Endothelial cell of umbilical vein (primary cell): Measurements from ENCODE around the gene OPCML.

Source experiments
- CTCF ChIP-seq, 2 donors: IDR thresholded peaks; 1 replicate in 1 of 2; 2 replicates in 1 of 2; pipeline ENCODE4 v1.5.1; 2011; ENCODE audit warnings: low read length in 2 of 2, mild to moderate bottlenecking in 2 of 2, moderate library complexity in 2 of 2, control low read depth in 1 of 2, inconsistent platforms in 1 of 2, low read depth in 1 of 2; ENCODE audit not compliant: insufficient read depth in 1 of 2; ENCODE audit errors: extremely low read depth in 1 of 2
- EZH2 ChIP-seq: IDR thresholded peaks from 2 replicates; pipeline ENCODE4 v1.6.1; 2012; ENCODE audit warnings: borderline replicate concordance, low read depth, mild to moderate bottlenecking, moderate library complexity, low read length, inconsistent platforms; ENCODE audit not compliant: severe bottlenecking
- FOS ChIP-seq: IDR thresholded peaks from 2 replicates; pipeline ENCODE4 v1.6.1; 2011; ENCODE audit warnings: mild to moderate bottlenecking, low read length, moderate library complexity, borderline replicate concordance; ENCODE audit not compliant: insufficient read depth
- JUN ChIP-seq: IDR thresholded peaks from 2 replicates; pipeline ENCODE4 v1.6.1; 2011; ENCODE audit warnings: borderline replicate concordance, low read depth; ENCODE audit not compliant: insufficient read length, insufficient read depth
- MYC ChIP-seq: IDR thresholded peaks from one replicate; pipeline ENCODE4 v1.6.1; 2011; ENCODE audit warnings: mild to moderate bottlenecking, low read depth, low read length
- POLR2A ChIP-seq: IDR thresholded peaks from 2 replicates; pipeline ENCODE4 v1.6.1; 2012; ENCODE audit warnings: low read depth, mild to moderate bottlenecking, control low read depth, low read length
- POLR2AphosphoS5 ChIP-seq: IDR thresholded peaks from 2 replicates; pipeline ENCODE4 v1.6.1; 2012; ENCODE audit warnings: low read depth, mild to moderate bottlenecking, control low read depth, low read length, moderate library complexity; ENCODE audit not compliant: insufficient read depth
- TF ChIP-seq, protein P1 (sequence below): IDR thresholded peaks from 2 replicates; pipeline ENCODE4 v1.6.1; 2011; ENCODE audit not compliant: insufficient read depth, insufficient read length

- TF ChIP-seq CTCF (IDR thresholded peaks at IDR 0.05; ENCODE audit: extremely low read depth in 1 of 2, insufficient read depth in 1 of 2, low read depth in 1 of 2, low read length in 2 of 2) (no peak), POLR2AphosphoS5 (no peak), POLR2A (no peak), EZH2 (no peak), MYC (no peak), FOS (no peak), JUN (no peak)
- TF ChIP-seq, protein P1, sequence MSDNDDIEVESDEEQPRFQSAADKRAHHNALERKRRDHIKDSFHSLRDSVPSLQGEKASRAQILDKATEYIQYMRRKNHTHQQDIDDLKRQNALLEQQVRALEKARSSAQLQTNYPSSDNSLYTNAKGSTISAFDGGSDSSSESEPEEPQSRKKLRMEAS: no peak
Measured at GRCh38 chr11:133362916-133363315, 169.4 kb downstream of the OPCML start.
